CD4-positive, alpha-beta T cell treated with Interleukin-17A for 1 hour (primary cell): ENCODE data around the gene TUBA4B.
"Not testable (repeated sequence)": the region's sequence is repeated elsewhere in the genome, so short reads cannot be mapped to it uniquely, and the experiment has no call there.

Source experiments
- DNase-seq: peaks from one replicate; pipeline ENCODE4 v3.0.0-alpha.2; 2020

The TUBA4B gene

GRCh38 chr2:219277703-219278654, 24.9 kb downstream of the TUBA4B start:
- DNase-seq: peak; percentile 83

GRCh38 chr2:219278655-219279150, 25.7 kb downstream of the TUBA4B start:
- DNase-seq: no peak

- peak; percentile 99 for DNase-seq
Observed at GRCh38 chr2:219279151-219279915, 26.3 kb downstream of the TUBA4B start, which contains the start of gene DNAJB2. Gene DNAJB2 (plus strand): TSS chr2:219279366. CDS start chr2:219279834, 468 bp downstream.

GRCh38 chr2:219279916-219280516, 27.0 kb downstream of the TUBA4B start:
- DNase-seq: no peak

- DNase-seq: no peak
Observed at GRCh38 chr2:219280651-219281050, 27.6 kb downstream of the TUBA4B start.

- no peak for DNase-seq
Observed at GRCh38 chr2:219281588-219281987, 28.5 kb downstream of the TUBA4B start.

GRCh38 chr2:219282375-219282774, 29.3 kb downstream of the TUBA4B start:
- DNase-seq: no peak

- DNase-seq: no peak
Observed at GRCh38 chr2:219282943-219283581, 30.0 kb downstream of the TUBA4B start.

- no peak for DNase-seq
Observed at GRCh38 chr2:219284501-219285372, 31.7 kb downstream of the TUBA4B start.

GRCh38 chr2:219285373-219285735, 32.3 kb downstream of the TUBA4B start:
- DNase-seq: no peak

- DNase-seq: no peak
Observed at GRCh38 chr2:219285894-219286425, 32.9 kb downstream of the TUBA4B start.

- DNase-seq: no peak
Observed at GRCh38 chr2:219286436-219287115, 33.5 kb downstream of the TUBA4B start.

GRCh38 chr2:219287116-219287440, 34.0 kb downstream of the TUBA4B start:
- DNase-seq: not testable (repeated sequence)

- no peak for DNase-seq
Observed at GRCh38 chr2:219287580-219288265, 34.7 kb downstream of the TUBA4B start.

- DNase-seq: no peak
Observed at GRCh38 chr2:219289195-219289536, 36.1 kb downstream of the TUBA4B start.

- DNase-seq: no peak
Observed at GRCh38 chr2:219289537-219290361, 36.7 kb downstream of the TUBA4B start.

GRCh38 chr2:219290381-219291171, 37.5 kb downstream of the TUBA4B start:
- no peak for DNase-seq

GRCh38 chr2:219291394-219291793, 38.4 kb downstream of the TUBA4B start:
- DNase-seq: no peak
